B cell (primary cell): ENCODE data around the gene POLG2. TPM values are rescaled to one million over a fixed set of nuclear protein-coding genes. Genes with fewer than 3 reads are reported as not detected.

Source experiments
- ATAC-seq: fragments of 200-7000 bp; cut with Tn5 transposase; one replicate; pipeline ENCODE4 v1.10.0; 2021; ENCODE audit warnings: low read depth, mild to moderate bottlenecking, moderate number of reproducible peaks, moderate library complexity
- CTCF ChIA-PET: fragments of 350-600 bp; sonication (Branson Sonifier 250); formaldehyde crosslinking; loops from one replicate; lab custom pipeline; 2021; ENCODE audit warnings: antibody characterized with exemption, inconsistent platforms; lab: Charles Lee
- POLR2A ChIA-PET: fragments of 350-600 bp; sonication (Branson Sonifier 250); formaldehyde crosslinking; loops from one replicate; lab custom pipeline; 2021; ENCODE audit warnings: antibody characterized with exemption; lab: Charles Lee
- DNase-seq: peaks from one replicate; pipeline ENCODE4 v3.0.0; 2013
- H2AFZ ChIP-seq: 2 replicates; pipeline ENCODE4 v1.6.1; 2012; ENCODE audit warnings: mild to moderate bottlenecking, low read depth, low read length; ENCODE audit not compliant: insufficient read depth, poor library complexity, severe bottlenecking
- H3K27ac ChIP-seq, 2 donors: 1 replicate in 1 of 2; 2 replicates in 1 of 2; pipeline ENCODE4 v1.5.1; 2012 to 2013; ENCODE audit warnings: low read length in 2 of 2, mild to moderate bottlenecking in 2 of 2, moderate library complexity in 1 of 2
- H3K27me3 ChIP-seq, 4 experiments: fragments of 200-600 bp in 1 of 4; sonication (generic) in 1 of 4; replicated peaks in 1 of 4; 1 replicate in 2 of 4; 2 replicates in 2 of 4; pipeline versions ENCODE4 v1.6.1 to v1.7.0; 2013 to 2016; ENCODE audit warnings: low read length in 3 of 4, mild to moderate bottlenecking in 2 of 4, mixed read lengths in 1 of 4, moderate library complexity in 1 of 4; ENCODE audit not compliant: insufficient read depth in 4 of 4, control insufficient read depth in 3 of 4; ENCODE audit errors: control extremely low read depth in 1 of 4
- H3K36me3 ChIP-seq, 2 experiments: replicated peaks in 1 of 2; 1 replicate in 1 of 2; 2 replicates in 1 of 2; pipeline versions ENCODE4 v1.6.1 to v1.7.1; 2013; ENCODE audit warnings: low read length in 1 of 2; ENCODE audit not compliant: insufficient read depth in 2 of 2, control insufficient read depth in 1 of 2; ENCODE audit errors: control extremely low read depth in 1 of 2, extremely low read depth in 1 of 2
- H3K4me1 ChIP-seq, 2 donors: fragments of 200-600 bp in 1 of 2; sonication (generic) in 1 of 2; 1 replicate in 1 of 2; 2 replicates in 1 of 2; pipeline versions ENCODE4 v1.5.1 to v1.6.1; 2013 to 2017; ENCODE audit warnings: low read length in 2 of 2; ENCODE audit not compliant: control insufficient read depth in 2 of 2, insufficient read depth in 2 of 2
- H3K4me2 ChIP-seq: replicated peaks from 2 replicates; pipeline ENCODE3; 2012; ENCODE audit warnings: mild to moderate bottlenecking, low read depth, low read length; ENCODE audit not compliant: poor library complexity, severe bottlenecking
- H3K4me3 ChIP-seq, 5 experiments: fragments of 200-600 bp in 1 of 5; sonication (generic) in 1 of 5; 1 replicate in 3 of 5; 2 replicates in 2 of 5; pipeline versions ENCODE4 v1.5.1 to v1.7.0; 2011 to 2016; ENCODE audit warnings: low read length in 4 of 5, mild to moderate bottlenecking in 4 of 5, low read depth in 2 of 5, control low read depth in 1 of 5, moderate library complexity in 1 of 5; ENCODE audit not compliant: insufficient read depth in 1 of 5; ENCODE audit errors: control extremely low read depth in 1 of 5, extremely low read depth in 1 of 5
- H3K79me2 ChIP-seq: fragments of 200-600 bp; sonication (generic); one replicate; pipeline ENCODE4 v1.6.0; 2016; ENCODE audit warnings: low read length; ENCODE audit not compliant: control insufficient read depth, insufficient read depth
- H3K9ac ChIP-seq: fragments of 200-600 bp; sonication (generic); 2 replicates; pipeline ENCODE4 v1.6.1; 2017; ENCODE audit warnings: mild to moderate bottlenecking, low read length, moderate library complexity
- H3K9me3 ChIP-seq, 3 donors: one replicate each; pipeline versions ENCODE4 v1.6.1 to v1.7.1; 2013; ENCODE audit warnings: low read length in 2 of 3; ENCODE audit not compliant: control insufficient read depth in 2 of 3, insufficient read depth in 1 of 3; ENCODE audit errors: control extremely low read depth in 1 of 3
- H4K20me1 ChIP-seq: 2 replicates; pipeline ENCODE4 v1.6.0; 2012; ENCODE audit warnings: mild to moderate bottlenecking, low read length; ENCODE audit not compliant: insufficient read depth, control insufficient read depth, poor library complexity, severe bottlenecking
- H3K27ac Mint-ChIP-seq: one replicate; pipeline ENCODE4 v1.8.0; 2021; ENCODE audit warnings: mixed read lengths
- H3K27me3 Mint-ChIP-seq: one replicate; pipeline ENCODE4 v1.8.0; 2021; ENCODE audit warnings: mixed read lengths
- H3K4me1 Mint-ChIP-seq: one replicate; pipeline ENCODE4 v1.8.0; 2021; ENCODE audit warnings: mixed read lengths
- H3K4me3 Mint-ChIP-seq: one replicate; pipeline ENCODE4 v1.8.0; 2021; ENCODE audit warnings: mixed read lengths
- H3K9me3 Mint-ChIP-seq: one replicate; pipeline ENCODE4 v1.8.0; 2022; ENCODE audit warnings: mixed read lengths; ENCODE audit not compliant: insufficient read depth
- EZH2 ChIP-seq: IDR thresholded peaks from 2 replicates; pipeline ENCODE4 v1.6.1; 2012; ENCODE audit warnings: borderline replicate concordance, low read depth, mild to moderate bottlenecking, moderate library complexity, low read length; ENCODE audit not compliant: insufficient read depth, poor library complexity, severe bottlenecking
- WGBS: methylation state at CpG from one replicate; pipeline ENCODE4 v1.1.5; 2013; ENCODE audit warnings: missing lambda C conversion rate; ENCODE audit not compliant: insufficient coverage; 5-methylcytosine and 5-hydroxymethylcytosine counted together
- intact Hi-C: fragments of 100-400 bp; cut with micrococcal nuclease; formaldehyde crosslinking; loops from one replicate; pipeline ENCODE4 v1.10.0; 2022
- polyA plus RNA-seq: library from polyadenylated mRNA; depleted of rRNA; stranded (reverse); fragments of >200 nt; gene quantifications from 2 replicates; pipeline ENCODE4 v1.2.3, GENCODE V29; 2012
- total RNA-seq, 2 donors: library from RNA; stranded (reverse); fragments of 120-200 nt in 1 of 2; gene quantifications; 1 replicate in 1 of 2; 2 replicates in 1 of 2; pipeline versions ENCODE4 v1.2.3 to v1.2.4, GENCODE V29; 2013 to 2022
- TF ChIP-seq, protein P1 (sequence below): fragments of 200-600 bp; IDR thresholded peaks from one replicate; pipeline ENCODE4 v1.8.0; 2022; ENCODE audit warnings: antibody characterized with exemption, mild to moderate bottlenecking

The POLG2 gene
- total and polyA plus RNA-seq, 2 donors (not counting 1 experiment from before 2014, with no cell fraction given) = 26.9 to 74.5 TPM

DNA sequence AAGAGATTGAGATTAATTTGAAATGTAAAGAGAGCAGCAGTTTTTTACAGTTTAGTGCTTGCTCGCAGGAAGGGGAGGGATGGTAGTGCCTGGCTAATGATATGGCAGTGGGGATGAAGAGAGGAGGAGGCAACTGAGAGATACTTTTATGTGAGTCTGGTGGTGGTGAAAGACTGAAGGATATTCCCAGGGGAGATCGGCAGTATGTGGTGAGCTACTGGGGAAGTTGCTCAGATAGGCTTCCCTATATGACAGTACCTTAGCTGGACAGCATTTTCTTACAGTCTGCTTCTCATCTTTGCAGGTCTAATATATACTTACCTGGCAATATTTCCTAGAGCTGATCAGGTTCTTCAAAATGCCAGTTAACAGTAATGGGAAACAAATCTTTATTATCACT is 18.6 kb upstream of the POLG2 start:
- POLR2A ChIA-PET = interaction anchor here (0.6 kb wide), 1 partner anchor 370 kb away, joined by 4 read pairs; no protein-coding TSS in a partner anchor
- Histone ChIP-seq H3K4me1 (peaks cover 0 to 8% of the 10 kb centered on the region in 2 donors), H3K79me2 (peaks cover 26% of the 10 kb centered on the region), H3K9me3 (no peaks in the 10 kb centered on the region), H3K27ac (no peak overlapping the region), H3K4me3 (no peak overlapping the region), H3K27me3 (no peaks in the 10 kb centered on the region), H3K4me2 (no peak overlapping the region), H3K36me3 (peaks cover 33 to 83% of the 10 kb centered on the region in 2 experiments), H2AFZ (no peak overlapping the region), H3K9ac (no peak overlapping the region), H4K20me1 (peaks cover 20% of the 10 kb centered on the region)
- H3K4me1 Mint-ChIP-seq = peaks cover 15% of the 10 kb centered on the region
- ATAC-seq (peak; percentile 81), DNase-seq (peak; percentile 44)
- H3K4me3 Mint-ChIP-seq = no peak overlapping the region
- 100% methylated on average over 1 of the region's 2 CpGs for WGBS
- intact Hi-C loops = no loop called here
- CTCF ChIA-PET = interaction anchor here (0.9 to 4.0 kb wide), 3 partner anchors 8 to 96 kb away, joined by 3 to 34 read pairs (median 6); no protein-coding TSS in a partner anchor
- H3K27ac Mint-ChIP-seq = no peak overlapping the region
- no peaks in the 10 kb centered on the region for H3K27me3 Mint-ChIP-seq
- TF ChIP-seq, protein P1, sequence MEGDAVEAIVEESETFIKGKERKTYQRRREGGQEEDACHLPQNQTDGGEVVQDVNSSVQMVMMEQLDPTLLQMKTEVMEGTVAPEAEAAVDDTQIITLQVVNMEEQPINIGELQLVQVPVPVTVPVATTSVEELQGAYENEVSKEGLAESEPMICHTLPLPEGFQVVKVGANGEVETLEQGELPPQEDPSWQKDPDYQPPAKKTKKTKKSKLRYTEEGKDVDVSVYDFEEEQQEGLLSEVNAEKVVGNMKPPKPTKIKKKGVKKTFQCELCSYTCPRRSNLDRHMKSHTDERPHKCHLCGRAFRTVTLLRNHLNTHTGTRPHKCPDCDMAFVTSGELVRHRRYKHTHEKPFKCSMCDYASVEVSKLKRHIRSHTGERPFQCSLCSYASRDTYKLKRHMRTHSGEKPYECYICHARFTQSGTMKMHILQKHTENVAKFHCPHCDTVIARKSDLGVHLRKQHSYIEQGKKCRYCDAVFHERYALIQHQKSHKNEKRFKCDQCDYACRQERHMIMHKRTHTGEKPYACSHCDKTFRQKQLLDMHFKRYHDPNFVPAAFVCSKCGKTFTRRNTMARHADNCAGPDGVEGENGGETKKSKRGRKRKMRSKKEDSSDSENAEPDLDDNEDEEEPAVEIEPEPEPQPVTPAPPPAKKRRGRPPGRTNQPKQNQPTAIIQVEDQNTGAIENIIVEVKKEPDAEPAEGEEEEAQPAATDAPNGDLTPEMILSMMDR = no peak
- no peak for TF ChIP-seq EZH2
- no peaks in the 10 kb centered on the region for H3K9me3 Mint-ChIP-seq

DNA sequence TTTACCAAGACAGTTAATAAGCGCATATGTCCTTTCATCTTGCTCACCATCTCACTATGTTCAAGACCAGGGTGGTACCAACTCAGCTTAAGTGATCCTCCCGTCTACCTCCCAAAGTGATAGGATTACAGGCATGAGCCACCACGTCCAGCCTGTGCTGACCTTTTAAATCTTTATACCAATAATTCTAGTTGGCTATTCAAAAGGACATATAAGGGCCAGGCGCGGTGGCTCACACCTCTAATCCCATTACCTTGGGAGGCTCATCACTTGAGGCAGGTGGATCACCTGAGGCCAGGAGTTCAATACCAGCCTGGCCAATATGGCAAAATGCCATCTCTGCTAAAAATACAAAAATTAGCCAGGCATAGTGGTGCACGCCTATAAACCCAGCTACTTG is 12.3 kb upstream of the POLG2 start:
- Histone ChIP-seq H3K9me3 (no peaks in the 10 kb centered on the region), H3K4me1 (peaks cover 17 to 21% of the 10 kb centered on the region in 2 donors), H3K9ac (no peak overlapping the region), H3K36me3 (peaks cover 19 to 57% of the 10 kb centered on the region in 2 experiments), H3K27ac (no peak overlapping the region), H3K27me3 (no peaks in the 10 kb centered on the region), H2AFZ (no peak overlapping the region), H3K4me3 (no peak overlapping the region), H4K20me1 (peaks cover 36% of the 10 kb centered on the region), H3K79me2 (peaks cover 50% of the 10 kb centered on the region), H3K4me2 (no peak overlapping the region)
- WGBS = 90% methylated on average over 6 of the region's 6 CpGs
- CTCF ChIA-PET = interaction anchor here (1.3 to 2.2 kb wide), 2 partner anchors 88 to 90 kb away, joined by 4 to 20 read pairs; no protein-coding TSS in a partner anchor
- Mint-ChIP-seq H3K9me3 (no peaks in the 10 kb centered on the region), H3K27me3 (no peaks in the 10 kb centered on the region), H3K4me3 (peak overlapping the region; percentile 13), H3K27ac (no peak overlapping the region), H3K4me1 (peaks cover 30% of the 10 kb centered on the region)
- intact Hi-C loops = loop anchor here (5.0 kb wide), 5 partner anchors 468 to 957 kb away; partner anchors contain the start of genes DCAF7, FTSJ3, LIMD2 and PSMC5
- no peak for DNase-seq
- TF ChIP-seq, protein P1 = no peak
- no peak for TF ChIP-seq EZH2
- POLR2A ChIA-PET = no interaction called here
- no peak for ATAC-seq
